IPS DF 19.7 (cell line): ENCODE results near the gene IDUA.
"Not testable (repeated sequence)": the region's sequence is repeated elsewhere in the genome, so short reads cannot be mapped to it uniquely, and the experiment has no call there.

Source experiments
- DNase-seq: peaks from one replicate; pipeline ENCODE4 v3.0.0-alpha.2; 2013; ENCODE audit warnings: low read depth, low spot score

Gene IDUA

GRCh38 chr4:987624-988513 is 1.0 kb downstream of the IDUA start:
- DNase-seq: no peak

- no peak for DNase-seq
Observed at GRCh38 chr4:988726-989721, 2.2 kb downstream of the IDUA start.

DNA sequence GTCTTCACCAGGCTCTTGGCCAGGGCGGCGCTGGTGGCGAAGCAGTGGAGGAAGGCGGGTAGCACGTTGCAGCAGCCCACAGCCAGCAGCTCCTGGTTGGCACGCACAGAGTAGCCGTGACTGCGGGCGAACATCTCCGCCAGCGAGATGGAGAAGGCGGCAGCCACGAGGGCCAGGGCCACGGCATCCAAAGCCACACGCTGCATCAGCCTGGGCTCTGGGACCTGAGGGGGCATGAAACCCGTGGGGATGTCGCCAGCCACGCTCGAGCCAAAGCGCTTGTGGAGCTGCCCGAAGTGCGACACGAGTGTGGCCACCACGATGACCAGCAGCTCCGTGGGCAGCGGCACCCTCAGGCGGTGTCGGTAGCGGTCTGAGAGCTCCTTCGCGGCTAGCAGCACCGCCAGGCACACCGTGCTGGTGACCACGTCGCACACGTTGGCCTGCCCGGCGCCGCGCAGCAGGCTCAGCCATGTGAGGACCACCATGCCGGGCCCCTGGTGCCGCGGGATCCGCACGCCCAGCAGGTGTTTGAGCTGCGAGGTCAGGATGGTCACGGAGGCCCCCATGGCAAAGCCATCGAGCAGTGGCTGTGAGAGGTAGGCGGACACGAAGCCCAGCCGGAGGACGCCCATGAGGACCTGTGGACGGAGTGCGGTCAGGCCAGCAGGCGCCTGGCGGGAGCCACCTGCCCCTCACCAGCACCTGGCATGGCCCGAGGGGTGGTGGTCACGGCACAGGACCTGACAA is 3.1 kb downstream of the IDUA start:
- DNase-seq: no peak

- no peak for DNase-seq
Observed at GRCh38 chr4:990746-991367, 4.0 kb downstream of the IDUA start.

DNA sequence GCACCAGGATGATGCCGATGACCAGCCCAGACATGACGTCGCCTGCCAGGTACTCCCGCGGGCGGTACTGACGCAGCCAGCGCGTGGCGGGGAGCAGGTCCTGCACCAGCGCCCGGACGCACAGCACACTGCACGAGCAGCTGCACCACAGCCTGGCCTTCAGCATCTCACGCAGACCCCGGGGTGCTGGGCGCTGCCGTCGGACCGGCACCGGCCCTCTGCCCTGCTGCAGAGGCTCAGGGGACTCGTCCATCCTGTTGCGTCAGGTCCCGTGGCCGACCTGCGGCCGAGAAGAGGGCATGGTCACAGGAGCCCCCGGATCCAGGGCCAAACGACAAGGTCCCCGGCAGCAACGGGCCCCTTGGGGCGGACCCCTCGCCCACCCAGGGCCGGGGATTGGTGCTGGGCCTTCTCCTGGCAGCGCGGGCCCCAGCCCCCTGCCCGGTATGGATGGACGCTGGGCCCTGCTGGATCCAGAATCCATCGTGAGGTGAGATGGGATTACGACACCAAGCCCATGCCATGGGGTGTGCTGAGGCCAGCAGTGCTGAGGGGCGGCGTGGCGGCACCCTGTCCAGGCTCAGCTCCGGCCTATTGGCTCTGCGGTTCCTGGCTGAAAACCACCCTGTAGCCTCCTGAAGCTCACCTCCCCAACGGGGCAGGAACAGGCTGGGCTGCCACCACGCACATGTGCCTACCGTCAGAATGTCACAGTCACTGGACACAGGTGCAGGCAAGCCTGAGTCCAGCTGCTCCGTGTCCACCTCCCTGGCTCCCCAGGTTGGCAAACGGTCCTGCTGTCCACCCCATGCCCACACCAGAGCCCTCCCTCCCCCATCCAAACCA is 4.8 kb downstream of the IDUA start:
- DNase-seq: no peak

DNA sequence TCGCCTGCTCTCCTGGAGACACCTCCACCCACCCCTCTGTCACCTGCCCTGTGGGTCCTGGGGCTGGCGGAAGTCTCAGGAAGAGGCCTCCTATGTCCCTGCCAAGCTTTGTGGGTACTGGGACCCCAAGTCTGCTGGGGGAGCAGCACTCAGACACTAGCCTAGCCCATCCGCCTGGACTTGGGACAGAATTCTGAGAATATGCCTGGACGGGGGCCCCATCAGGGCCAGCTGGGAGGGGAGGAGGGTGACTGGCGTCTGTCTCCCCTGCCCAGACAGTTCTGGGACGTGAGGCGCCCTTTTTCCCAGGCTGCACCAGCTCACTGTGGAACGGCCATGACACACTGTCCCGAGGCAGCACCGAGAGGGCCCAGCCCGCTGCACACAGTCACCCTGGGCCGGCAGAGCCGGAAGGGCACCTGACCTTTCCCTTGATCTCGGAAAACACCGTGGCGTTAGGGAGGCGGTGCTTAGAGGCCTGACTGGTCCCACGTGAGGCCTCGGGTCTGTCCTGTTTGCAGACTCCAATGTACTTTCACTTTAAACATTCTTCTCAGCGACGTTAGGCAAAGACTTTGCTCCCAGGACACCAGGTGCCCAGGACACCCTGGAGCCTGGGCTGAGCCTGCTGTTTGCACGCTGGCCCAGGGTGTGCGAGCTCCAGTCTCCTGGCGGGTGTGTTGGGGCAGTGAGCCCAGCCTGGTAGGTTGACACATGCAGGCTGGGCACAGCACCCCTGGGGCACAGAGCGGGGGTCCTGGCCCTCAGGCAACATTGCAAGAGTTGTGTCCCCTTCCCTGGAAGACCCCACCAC is 5.7 kb downstream of the IDUA start:
- DNase-seq: no peak

GRCh38 chr4:993111-994029 is 6.5 kb downstream of the IDUA start, which contains the start of gene SLC26A1:
TSS of gene SLC26A1 (minus strand) at chr4:993404. CDS start at chr4:991703, 1,701 bp downstream.
- no peak for DNase-seq

GRCh38 chr4:995311-996026 is 8.6 kb downstream of the IDUA start:
- DNase-seq: no peak

DNA sequence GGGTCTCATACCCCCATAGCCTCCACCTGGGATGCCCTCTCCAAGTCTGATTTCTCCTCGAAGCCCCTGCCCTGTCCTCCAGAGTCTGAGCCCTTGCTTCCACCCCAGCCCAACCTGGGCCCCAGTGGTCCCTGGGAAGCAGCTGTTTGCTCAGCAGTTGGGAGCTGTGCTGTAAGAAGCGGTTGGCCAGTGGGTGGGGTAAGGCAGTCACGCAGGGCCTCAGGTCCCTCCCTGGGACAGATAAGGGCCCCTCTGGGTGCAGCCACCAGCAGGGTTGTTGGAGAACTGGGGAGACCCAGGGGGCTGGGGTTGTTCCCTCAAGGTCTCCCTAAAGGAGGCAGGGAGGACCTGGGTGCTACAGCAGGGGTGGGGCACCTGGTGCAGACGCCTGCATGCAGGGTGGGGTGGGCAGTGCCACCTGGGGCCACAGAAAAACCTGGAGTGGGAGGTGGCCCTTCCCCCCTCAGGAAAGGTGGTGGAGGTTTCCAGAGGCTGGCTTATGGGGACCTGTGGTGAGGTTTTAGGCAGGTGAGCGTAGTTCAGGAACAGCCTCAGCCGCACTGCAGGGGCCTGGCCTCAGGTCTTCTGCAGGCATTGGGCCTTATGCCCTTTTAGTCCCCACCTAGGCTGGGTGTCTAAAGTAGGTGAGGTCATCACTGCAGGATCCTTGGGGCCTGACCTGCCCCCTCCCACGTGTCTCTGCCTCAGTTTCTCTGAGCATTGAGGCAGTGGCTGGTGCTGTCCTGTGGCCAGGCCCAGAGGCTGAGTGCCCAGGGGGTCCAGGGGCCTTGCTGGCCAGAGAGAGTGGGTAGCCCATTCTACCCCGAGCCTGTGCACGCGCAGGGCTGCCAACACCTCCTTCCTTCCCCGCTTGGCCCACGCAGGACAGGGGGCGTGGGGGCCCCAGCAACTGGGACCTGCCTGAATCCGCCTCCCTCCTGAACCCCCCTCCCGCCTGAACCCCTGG is 9.5 kb downstream of the IDUA start:
- DNase-seq: no peak

- no peak for DNase-seq
Observed at GRCh38 chr4:996997-997374, 10.1 kb downstream of the IDUA start.

DNA sequence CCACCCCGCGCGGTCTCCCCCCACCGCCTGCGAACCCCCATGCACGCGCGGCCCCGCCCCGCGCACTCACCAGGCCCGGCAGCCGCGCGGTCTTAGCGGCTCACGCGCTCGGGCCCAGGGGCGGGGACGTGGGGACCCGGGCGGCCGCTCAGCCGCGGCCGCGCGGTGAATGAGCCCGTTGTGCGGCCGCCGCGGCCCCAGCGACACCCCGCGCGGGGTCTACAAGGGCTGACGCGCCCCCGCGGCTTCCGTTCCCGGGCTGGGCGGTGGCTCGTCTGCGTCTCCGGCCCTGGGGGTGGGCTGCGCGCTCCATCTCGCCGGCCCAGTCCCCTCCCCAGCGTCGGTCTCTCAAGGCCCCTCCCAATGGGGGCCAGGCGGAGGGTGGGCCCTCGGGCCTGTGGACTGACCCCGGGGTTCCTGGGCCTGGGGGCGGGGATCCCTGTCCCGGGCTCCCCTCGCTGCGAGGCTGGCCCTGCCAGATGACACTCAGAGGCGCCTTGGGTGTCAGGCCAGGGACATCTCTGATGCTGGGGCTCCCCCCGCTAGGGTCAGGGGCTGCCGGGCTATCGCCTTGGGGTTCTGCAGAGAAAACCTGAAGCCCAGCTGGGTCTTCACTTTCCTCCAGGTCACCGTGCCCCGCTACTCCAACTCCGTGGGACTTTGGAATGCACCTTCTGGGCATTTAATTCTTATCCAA is 10.7 kb downstream of the IDUA start:
- DNase-seq: no peak

- DNase-seq: no peak
Observed at GRCh38 chr4:998096-998691, 11.3 kb downstream of the IDUA start.

- DNase-seq: not testable (repeated sequence)
Observed at GRCh38 chr4:999240-999863, 12.5 kb downstream of the IDUA start.

DNA sequence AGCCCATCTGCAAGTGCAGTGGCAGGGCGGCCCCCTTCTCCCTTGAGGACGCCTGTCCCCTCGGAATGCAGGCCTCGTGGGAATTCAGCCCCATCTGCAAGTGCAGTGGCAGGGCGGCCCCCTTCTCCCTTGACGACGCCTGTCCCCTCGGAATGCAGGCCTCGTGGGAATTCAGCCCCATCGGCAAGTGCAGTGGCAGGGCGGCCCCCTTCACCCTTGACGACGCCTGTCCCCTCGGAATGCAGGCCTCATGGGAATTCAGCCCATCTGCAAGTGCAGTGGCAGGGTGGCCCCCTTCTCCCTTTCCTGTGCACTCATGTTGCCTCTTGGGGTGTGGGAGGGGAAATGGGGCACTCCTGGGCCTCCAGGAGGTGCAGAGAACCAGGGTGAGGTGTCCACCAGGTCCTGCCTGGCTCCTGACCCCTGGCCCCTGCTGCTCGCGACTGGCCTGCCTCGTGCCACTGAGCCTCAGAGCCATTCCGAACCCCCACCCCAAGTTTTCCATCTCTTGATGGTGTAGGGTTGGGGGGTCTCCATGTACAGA is 13.1 kb downstream of the IDUA start:
- DNase-seq: no peak
